HEK293 (cell line): ENCODE measurements around the gene KCNB1.

Experiments
- YY1 ChIP-seq: fragments of 450-650 bp; formaldehyde crosslinking; IDR thresholded peaks from 2 replicates; pipeline ENCODE4 v1.5.1; 2018; ENCODE audit warnings: missing biosample characterization, missing genetic modification characterization
- ZNF664 ChIP-seq: fragments of 450-650 bp; formaldehyde crosslinking; IDR thresholded peaks from 2 replicates; pipeline ENCODE4 v1.5.1; 2016; ENCODE audit warnings: missing biosample characterization, missing genetic modification characterization
- ZNF707 ChIP-seq: fragments of 450-650 bp; formaldehyde crosslinking; IDR thresholded peaks from 2 replicates; pipeline ENCODE4 v1.5.1; 2016; ENCODE audit warnings: missing biosample characterization, missing genetic modification characterization
- TF ChIP-seq, protein P1 (sequence below): fragments of 450-650 bp; formaldehyde crosslinking; IDR thresholded peaks from 2 replicates; pipeline ENCODE4 v1.5.1; 2016; ENCODE audit warnings: missing biosample characterization, missing genetic modification characterization
- TF ChIP-seq, protein P2 (sequence below): fragments of 450-650 bp; formaldehyde crosslinking; IDR thresholded peaks from 2 replicates; pipeline ENCODE4 v1.5.1; 2016; ENCODE audit warnings: missing biosample characterization, missing genetic modification characterization
- TF ChIP-seq, protein P3 (sequence below): fragments of 450-650 bp; formaldehyde crosslinking; IDR thresholded peaks from 2 replicates; pipeline ENCODE4 v1.5.1; 2016; ENCODE audit warnings: missing biosample characterization, missing genetic modification characterization
- TF ChIP-seq, protein P4 (sequence below): fragments of 450-650 bp; formaldehyde crosslinking; IDR thresholded peaks from 2 replicates; pipeline ENCODE4 v1.5.1; 2016; ENCODE audit warnings: missing biosample characterization, missing genetic modification characterization

DNA sequence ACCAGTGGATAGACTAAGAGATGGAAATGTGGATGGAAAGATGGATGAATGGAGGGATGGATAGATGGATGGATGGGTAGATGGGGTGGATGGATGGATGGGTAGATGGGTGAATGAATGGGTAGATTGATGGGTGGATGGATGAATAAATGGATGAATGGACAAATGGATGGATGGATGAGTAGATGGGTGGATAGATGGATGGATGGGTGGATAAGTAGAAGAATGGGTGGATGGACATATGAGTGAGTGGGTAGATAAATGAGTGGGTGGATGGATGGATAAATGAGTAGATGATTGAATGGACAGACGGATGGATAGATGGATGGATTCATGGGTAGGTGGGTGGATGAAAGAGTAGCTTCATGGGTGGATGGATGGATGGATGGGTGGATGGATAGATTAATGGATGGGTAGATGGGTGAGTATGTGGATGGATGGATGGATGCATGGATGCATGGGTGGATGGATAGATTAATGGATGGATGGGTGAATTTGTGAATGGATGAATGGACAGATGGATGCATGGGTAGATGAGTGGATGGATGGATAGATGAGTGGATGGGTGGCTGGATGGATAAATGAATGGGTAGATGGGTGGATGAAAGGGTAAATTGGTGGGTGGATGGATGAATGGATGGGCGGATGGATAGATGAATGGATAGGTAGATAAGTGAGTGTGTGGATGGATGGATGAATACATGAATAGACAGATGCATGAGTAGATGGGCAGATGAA is 29.5 kb upstream of the KCNB1 start:
- TF ChIP-seq YY1 (tag by site-specific recombination) (no peak), ZNF664 (tag by site-specific recombination) (no peak), ZNF707 (tag by site-specific recombination) (no peak; the same call in 1 of the 2 replicates)
- TF ChIP-seq, protein P1, sequence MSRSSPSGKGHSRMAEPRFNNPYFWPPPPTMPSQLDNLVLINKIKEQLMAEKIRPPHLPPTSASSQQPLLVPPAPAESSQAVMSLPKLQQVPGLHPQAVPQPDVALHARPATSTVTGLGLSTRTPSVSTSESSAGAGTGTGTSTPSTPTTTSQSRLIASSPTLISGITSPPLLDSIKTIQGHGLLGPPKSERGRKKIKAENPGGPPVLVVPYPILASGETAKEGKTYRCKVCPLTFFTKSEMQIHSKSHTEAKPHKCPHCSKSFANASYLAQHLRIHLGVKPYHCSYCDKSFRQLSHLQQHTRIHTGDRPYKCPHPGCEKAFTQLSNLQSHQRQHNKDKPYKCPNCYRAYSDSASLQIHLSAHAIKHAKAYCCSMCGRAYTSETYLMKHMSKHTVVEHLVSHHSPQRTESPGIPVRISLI (tag by site-specific recombination), result no peak
- TF ChIP-seq, protein P2, sequence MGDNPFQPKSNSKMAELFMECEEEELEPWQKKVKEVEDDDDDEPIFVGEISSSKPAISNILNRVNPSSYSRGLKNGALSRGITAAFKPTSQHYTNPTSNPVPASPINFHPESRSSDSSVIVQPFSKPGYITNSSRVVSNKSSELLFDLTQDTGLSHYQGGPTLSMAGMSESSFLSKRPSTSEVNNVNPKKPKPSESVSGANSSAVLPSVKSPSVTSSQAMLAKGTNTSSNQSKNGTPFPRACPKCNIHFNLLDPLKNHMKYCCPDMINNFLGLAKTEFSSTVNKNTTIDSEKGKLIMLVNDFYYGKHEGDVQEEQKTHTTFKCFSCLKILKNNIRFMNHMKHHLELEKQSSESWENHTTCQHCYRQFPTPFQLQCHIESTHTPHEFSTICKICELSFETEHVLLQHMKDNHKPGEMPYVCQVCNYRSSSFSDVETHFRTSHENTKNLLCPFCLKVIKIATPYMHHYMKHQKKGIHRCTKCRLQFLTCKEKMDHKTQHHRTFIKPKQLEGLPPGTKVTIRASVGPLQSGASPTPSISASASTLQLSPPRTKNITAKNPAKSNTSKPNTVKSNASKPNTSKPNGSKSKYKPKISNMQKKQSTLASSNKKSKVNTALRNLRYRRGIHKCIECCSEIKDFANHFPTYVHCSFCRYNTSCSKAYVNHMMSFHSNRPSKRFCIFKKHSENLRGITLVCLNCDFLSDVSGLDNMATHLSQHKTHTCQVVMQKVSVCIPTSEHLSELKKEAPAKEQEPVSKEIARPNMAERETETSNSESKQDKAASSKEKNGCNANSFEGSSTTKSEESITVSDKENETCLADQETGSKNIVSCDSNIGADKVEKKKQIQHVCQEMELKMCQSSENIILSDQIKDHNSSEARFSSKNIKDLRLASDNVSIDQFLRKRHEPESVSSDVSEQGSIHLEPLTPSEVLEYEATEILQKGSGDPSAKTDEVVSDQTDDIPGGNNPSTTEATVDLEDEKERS (tag by site-specific recombination), result no peak
- TF ChIP-seq, protein P3, sequence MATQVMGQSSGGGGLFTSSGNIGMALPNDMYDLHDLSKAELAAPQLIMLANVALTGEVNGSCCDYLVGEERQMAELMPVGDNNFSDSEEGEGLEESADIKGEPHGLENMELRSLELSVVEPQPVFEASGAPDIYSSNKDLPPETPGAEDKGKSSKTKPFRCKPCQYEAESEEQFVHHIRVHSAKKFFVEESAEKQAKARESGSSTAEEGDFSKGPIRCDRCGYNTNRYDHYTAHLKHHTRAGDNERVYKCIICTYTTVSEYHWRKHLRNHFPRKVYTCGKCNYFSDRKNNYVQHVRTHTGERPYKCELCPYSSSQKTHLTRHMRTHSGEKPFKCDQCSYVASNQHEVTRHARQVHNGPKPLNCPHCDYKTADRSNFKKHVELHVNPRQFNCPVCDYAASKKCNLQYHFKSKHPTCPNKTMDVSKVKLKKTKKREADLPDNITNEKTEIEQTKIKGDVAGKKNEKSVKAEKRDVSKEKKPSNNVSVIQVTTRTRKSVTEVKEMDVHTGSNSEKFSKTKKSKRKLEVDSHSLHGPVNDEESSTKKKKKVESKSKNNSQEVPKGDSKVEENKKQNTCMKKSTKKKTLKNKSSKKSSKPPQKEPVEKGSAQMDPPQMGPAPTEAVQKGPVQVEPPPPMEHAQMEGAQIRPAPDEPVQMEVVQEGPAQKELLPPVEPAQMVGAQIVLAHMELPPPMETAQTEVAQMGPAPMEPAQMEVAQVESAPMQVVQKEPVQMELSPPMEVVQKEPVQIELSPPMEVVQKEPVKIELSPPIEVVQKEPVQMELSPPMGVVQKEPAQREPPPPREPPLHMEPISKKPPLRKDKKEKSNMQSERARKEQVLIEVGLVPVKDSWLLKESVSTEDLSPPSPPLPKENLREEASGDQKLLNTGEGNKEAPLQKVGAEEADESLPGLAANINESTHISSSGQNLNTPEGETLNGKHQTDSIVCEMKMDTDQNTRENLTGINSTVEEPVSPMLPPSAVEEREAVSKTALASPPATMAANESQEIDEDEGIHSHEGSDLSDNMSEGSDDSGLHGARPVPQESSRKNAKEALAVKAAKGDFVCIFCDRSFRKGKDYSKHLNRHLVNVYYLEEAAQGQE (tag by site-specific recombination), result no peak
- TF ChIP-seq, protein P4, sequence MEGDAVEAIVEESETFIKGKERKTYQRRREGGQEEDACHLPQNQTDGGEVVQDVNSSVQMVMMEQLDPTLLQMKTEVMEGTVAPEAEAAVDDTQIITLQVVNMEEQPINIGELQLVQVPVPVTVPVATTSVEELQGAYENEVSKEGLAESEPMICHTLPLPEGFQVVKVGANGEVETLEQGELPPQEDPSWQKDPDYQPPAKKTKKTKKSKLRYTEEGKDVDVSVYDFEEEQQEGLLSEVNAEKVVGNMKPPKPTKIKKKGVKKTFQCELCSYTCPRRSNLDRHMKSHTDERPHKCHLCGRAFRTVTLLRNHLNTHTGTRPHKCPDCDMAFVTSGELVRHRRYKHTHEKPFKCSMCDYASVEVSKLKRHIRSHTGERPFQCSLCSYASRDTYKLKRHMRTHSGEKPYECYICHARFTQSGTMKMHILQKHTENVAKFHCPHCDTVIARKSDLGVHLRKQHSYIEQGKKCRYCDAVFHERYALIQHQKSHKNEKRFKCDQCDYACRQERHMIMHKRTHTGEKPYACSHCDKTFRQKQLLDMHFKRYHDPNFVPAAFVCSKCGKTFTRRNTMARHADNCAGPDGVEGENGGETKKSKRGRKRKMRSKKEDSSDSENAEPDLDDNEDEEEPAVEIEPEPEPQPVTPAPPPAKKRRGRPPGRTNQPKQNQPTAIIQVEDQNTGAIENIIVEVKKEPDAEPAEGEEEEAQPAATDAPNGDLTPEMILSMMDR (tag by site-specific recombination), result no peak
